HG02970 (cell line): ENCODE results near the gene PLEKHM2.

Experiments
- ATAC-seq: cut with Tn5 transposase; IDR thresholded peaks from one replicate; pipeline ENCODE4 v1.9.1; 2021; ENCODE audit warnings: mild to moderate bottlenecking, moderate library complexity, moderate number of reproducible peaks; ENCODE audit not compliant: unreplicated experiment, low FRiP score

The PLEKHM2 gene

DNA sequence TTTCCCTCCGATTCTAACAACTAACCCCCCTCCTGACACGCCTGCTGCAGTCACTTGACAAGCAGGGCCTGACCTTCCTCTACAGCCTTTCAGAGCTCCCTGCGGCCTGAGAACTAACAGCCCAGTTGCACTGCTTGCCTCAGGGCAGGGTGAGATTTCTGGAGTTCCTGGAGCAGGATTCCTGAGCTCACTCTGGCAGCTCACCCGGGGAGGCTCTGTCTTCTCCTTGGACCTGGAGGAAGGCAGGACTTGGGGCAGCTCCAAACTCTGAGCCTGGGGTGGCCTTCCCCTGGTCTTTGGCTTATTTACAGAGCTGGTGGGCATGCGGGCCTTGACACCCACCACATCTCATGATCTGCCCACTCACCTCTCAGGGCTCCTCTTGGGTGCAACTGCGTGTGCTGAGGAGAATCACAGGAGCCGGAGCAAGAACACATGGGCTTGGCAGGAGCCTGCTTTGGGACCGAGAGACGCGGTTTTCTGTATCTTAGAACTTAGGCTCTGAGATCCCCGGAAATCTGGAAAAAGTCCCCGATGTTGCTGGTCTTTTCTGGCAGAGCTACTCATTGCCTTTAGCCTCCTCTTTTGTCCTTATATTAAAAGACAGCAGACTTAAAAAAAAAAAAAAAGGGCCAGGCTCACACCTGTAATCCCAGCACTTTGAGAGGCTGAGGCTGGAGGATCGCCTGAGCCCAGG lies 38.9 kb downstream of the PLEKHM2 start:
- ATAC-seq = no peak

DNA sequence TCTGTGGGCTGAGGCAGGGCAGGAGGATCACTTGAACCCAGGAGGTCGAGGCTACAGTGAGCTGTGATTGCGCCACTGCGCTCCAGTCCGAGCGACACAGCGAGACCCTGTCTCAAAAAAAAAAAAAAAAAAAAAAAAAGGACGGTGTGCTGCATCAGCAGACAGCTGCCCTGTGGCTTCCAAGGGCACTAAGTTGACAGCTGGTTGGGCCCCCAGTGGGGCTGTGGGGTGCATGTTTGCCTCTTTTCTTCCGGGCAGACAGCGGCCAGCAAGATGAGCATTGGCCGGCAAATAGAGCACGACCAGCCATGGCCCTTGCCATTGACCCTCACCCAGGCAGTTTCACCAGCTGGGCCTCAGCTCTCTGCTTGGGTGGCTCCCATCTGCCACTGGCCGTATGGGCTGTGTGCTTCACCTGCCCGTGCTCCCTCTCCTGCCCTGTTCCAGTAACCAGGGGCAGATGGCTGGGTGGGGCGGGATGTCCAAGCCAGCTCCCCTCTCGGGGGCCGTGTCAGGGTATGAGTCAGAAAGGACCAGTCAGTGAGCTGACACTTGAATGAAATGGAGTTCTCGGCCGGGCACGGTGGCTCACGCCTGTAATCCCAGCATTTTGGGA lies 39.6 kb downstream of the PLEKHM2 start:
- no peak for ATAC-seq

DNA sequence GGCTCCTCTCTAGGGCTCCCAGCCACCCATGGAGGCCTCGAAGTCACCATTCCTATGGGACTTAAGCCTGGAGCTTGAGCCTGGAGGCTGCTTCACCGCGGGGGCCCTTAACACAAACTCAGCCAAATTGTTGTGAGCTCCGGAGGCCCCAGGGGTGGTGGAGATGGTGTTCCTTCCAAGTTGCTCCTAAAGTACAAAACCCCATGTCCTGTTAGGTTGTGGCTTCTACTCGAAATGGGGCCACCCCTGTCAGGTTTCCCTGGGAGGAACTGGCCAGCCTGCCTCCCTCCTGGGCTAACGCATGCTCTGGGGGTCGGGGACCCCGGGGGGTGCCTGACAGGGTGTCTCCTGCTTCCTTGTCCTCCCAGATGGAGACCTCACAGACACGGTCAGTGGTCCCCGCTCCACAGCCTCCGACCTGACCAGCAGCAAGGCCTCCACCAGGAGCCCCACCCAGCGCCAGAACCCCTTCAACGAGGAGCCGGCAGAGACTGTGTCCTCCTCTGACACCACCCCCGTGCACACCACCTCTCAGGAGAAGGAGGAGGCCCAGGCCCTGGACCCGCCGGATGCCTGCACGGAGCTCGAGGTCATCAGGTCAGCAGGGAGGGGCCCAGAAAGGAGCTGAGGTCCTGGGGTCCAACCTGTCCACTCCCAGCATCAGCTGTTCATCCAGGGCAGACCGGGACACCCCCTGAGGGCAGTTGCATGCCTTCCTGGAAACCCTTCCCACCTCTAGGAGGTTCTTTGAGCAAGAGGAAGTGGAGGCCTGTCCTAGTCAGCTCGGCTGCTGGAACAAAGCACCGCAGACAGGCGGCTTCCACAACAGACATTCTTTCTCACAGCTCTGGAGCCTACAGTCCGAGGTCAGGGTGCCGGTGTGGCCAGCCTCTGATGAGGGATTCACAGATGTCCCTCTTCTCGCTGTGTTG lies 41.1 kb downstream of the PLEKHM2 start:
- no peak for ATAC-seq

DNA sequence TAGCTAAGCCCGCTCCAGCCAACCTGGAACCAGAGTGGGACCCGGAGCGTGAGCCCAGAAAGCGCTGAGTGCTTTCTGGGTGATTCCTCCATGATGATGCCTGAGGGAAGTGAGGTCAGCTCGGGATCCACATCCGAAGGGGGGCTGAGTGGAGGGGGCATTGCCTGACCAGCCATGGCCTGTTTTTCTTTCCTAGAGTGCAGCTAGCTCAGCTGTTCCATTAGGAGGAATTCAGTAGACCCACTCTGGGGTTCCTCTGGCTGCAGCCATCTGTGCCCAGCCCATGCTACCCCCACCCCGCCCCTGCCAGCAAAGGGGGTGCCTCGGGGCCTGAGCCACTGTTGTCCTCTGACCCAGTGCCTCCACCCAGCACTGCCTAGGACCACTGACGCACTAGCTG lies 42.4 kb downstream of the PLEKHM2 start:
- no peak for ATAC-seq

DNA sequence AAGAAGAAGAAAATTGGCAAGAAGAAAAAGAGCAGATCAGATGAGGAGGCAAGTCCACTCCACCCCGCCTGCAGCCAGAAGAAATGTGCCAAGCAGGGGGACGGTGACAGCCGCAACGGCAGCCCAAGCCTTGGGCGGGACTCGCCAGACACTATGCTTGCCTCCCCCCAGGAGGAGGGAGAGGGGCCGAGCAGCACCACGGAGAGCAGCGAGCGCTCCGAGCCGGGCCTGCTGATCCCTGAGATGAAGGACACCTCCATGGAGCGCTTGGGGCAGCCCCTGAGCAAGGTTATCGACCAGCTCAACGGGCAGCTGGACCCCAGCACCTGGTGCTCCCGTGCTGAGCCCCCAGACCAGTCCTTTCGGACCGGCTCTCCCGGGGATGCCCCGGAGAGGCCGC lies 42.9 kb downstream of the PLEKHM2 start:
- ATAC-seq = no peak

DNA sequence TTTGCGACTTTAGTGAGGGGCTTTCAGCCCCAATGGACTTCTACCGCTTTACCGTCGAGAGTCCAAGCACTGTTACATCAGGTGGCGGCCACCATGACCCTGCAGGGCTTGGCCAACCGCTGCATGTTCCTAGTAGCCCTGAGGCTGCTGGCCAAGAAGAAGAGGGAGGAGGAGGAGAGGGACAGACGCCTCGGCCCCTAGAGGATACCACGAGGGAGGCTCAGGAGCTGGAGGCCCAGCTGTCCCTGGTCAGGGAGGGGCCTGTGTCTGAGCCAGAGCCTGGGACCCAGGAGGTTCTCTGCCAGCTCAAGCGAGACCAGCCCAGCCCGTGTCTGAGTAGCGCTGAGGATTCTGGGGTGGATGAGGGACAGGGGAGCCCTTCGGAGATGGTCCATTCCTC lies 43.3 kb downstream of the PLEKHM2 start:
- ATAC-seq = no peak

DNA sequence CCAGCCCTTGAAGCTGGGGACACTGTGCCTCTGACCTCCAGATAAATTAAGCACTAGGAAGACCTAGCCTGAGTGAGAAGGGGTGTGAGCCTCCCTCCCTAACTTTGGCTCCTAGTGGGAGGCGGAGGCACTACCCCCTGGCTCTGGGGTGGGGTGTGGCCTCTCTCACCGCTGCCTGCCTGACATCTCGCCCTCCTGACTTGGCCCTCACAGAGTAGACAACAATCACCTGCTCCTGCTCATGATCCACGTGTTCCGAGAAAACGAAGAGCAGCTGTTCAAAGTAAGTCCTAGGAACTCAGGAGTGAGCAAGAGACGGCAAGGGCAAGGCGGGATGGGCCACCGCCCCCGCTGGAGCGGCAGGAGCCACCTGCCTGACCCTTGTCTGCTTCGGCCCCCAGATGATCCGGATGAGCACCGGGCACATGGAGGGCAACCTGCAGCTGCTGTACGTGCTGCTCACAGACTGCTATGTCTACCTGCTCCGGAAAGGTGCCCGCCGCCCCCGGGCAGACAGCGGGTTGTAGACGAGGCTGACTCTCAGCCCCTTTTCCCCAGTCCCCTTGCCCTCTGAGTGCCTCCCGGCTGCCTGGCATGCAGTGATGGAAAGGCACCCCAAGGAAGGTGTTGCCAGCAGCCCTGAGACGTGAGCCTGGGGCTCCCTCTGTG lies 43.9 kb downstream of the PLEKHM2 start:
- no peak for ATAC-seq

DNA sequence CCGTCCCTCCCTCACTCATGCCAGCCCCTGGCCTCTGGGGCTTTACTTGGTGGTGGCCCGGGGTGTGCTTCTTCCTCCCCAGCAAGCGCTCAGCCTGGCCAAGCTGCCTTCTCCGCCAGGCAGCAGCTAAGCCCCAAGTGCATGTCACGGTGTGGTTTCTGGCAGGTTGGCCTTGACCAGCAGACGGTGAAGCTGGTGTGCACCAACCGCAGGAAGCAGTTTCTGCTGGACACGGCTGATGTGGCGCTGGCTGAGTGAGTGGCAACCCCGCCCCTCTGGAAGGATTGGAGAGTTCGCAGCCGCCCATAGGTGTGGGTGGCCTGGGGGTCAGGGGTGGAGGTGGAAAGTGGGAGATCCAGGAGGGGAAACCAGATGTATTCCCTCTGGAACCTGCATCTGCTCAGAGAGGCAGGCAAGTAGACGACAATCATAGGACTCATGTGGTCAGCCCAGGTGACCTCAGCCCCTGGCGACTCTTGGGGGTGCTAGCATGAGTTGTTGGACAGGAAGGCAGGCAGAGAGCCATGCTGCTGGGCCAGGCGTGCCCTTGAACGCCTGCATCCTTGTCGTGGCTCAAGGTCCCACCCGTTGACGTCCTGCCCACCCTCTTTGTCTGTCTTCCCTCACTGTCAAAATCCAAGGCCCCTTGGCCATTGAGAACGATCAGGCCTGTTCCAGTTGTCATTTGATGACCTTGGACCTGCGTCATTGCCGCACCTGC lies 45.0 kb downstream of the PLEKHM2 start:
- no peak for ATAC-seq

DNA sequence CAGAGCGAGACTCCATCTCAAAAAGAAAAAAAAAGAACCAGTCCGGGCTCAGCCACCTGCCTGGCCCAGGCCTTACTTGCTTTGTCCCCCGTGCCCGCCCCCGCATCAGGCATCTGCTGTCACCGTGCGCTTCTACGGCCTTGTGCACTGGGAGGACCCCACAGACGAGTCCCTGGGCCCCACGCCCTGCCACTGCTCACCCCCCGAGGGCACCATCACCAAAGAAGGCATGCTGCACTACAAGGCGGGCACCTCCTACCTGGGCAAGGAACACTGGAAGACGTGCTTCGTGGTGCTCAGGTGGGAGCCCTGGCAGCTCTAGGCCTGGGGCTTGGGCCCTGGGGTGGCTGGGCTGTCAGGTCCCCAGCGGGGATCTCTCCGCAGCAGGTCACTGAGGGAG lies 46.3 kb downstream of the PLEKHM2 start:
- ATAC-seq = no peak

DNA sequence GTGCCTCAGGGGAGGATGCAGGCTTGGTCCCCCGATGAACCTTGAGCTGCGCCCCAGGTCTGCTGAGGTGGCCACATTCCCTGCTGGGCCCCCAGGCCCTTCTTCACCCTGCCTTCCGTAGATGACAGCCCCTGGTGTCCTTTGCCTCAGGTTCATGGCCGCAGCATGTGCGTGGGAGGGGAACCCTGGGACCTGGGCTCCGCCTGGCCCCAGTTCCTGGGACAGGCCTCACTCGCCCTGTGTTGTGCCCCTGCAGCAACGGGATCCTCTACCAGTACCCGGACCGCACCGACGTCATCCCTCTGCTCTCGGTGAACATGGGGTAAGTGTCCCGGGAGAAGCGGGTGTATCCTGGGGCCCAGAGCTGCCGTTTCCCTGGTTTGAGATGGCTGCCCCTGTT lies 46.8 kb downstream of the PLEKHM2 start:
- no peak for ATAC-seq

DNA sequence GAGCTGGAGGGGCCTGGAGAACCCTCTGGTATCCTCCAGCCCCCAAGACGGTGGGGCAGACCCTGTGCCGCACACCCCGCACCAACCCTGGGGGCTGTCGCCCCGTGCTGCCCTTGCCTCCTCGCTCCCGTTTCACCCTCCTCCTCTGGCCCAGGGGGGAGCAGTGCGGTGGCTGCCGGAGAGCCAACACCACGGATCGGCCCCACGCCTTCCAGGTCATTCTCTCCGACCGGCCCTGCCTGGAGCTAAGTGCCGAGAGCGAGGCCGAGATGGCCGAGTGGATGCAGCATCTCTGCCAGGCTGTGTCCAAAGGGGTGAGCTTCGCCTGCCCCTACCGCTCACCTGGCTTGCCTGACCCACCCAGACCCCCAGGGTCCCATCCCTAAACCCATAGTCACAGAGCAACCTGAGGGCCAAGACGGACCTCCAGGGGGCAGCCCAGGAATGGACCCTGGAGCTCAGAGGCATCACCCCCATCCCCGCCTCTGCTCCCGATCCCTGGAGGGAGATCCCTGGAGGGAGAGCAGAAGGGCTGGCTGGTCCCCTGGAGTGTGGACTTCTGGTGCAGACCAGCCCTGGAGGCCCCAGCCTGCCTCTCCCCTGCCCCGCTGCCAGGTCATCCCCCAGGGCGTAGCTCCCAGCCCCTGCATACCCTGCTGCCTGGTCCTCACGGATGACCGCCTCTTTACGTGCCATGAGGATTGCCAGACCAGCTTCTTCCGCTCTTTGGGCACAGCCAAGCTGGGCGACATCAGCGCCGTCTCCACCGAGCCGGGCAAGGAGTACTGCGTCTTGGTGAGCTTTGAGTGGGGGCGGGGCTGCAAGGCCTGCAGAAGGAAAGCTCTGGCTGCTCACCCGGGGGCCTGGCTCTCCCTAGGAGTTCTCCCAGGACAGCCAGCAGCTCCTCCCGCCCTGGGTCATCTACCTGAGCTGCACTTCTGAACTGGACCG lies 47.9 kb downstream of the PLEKHM2 start:
- ATAC-seq = no peak

DNA sequence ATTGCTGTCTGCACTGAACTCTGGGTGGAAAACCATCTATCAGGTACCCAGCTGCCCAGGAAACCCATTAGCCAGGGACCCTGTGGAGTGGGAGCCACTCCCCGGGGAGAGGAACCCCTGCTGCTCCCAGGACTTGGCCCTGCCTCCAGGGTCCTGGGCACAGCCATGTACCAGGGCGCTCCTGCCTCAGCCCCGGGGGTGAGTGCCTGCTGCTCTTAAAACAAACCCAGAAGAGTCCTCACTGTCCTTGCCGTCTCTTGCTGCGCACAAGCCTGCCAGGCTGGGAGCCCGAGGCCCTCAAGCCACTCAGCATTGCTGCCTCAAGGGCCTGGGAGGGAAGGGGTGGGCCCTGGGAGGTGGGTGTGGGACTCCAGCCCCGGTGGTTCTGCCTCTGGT lies 48.6 kb downstream of the PLEKHM2 start:
- no peak for ATAC-seq

DNA sequence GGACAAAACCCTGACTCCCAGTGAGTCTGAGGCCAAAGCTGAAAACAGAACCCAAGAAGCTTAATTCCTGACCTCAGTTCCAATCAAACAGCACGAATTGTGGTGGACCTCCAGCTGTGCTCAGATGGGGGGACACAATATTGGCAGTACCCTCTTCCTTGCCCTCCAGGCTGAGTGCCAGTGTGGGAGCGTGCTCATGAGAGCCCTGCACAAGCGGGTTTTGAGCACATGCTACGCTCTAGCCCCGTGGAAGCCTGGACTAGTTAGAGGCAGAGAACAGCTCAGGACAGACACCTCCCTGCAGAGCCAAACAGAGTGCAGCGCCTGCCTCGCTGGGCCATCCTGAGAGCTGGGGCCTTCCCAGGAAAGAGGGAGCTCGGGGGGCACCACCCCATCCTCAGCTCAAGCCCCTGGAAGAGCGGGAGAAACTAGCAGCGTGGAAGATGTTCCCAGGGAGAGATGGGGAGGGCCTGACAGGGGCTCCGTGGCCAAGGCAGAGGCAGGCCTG lies 49.2 kb downstream of the PLEKHM2 start:
- no peak for ATAC-seq

DNA sequence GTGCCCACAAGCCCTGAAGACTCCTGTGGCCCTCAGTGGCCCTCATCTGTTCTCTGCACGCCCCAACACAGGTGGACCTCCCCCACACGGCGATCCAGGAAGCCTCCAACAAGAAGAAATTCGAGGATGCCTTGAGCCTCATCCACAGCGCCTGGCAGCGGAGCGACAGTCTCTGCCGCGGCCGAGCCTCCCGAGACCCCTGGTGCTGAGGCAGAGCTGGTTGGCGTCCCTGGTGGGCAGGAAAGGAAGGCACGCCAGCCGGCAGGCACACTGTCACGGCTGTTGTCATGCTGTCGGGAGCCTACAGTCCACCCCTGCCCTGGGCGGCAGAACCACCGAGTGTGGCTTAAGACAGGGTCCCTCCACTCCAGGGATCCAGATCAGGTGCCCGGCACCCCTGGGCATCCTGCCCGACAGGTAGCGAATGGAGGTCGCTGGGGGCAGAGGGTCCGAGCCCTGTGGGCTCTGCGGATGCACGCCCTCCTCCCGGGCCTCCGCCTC lies 49.7 kb downstream of the PLEKHM2 start:
- ATAC-seq = no peak

DNA sequence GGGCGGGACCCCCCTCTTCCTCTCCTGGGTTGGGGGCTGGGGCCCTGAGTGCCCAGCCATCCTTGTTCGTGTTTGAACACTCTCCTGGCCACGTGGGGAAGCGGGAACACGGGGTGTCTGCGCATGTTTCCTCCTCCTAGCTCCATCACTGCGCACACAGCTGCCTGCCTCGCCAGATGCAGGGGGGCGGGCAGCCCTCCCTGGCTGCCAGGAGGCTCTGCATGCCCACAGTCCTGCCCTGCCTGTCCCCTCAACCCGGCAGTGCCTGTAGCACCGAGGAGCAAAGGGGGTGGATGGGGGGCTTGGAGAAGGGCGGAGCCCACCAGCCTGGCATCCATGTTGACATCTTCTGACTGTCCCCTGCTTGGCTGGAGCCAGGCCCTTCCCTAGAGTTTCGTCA lies 50.2 kb downstream of the PLEKHM2 start:
- no peak for ATAC-seq

DNA sequence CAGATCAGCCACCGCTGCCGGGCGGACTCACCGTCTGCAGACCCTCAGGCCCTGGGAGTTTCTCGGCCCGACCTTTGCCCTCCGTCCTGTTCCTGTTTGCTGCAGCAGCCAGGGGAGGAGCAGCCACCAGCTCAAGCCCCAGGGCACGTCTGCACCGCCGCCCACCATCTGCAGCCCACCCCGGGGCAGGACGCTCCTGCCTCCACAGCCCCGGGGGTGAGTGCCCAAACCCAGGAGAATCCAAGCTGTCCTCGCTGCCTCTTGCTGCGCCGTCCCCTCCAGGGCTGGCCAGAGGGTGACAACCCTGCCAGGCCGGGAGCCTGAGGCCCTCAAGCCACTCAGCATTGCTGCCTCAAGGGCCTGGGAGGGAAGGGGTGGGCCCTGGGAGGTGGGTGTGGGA lies 50.8 kb downstream of the PLEKHM2 start:
- ATAC-seq = no peak

DNA sequence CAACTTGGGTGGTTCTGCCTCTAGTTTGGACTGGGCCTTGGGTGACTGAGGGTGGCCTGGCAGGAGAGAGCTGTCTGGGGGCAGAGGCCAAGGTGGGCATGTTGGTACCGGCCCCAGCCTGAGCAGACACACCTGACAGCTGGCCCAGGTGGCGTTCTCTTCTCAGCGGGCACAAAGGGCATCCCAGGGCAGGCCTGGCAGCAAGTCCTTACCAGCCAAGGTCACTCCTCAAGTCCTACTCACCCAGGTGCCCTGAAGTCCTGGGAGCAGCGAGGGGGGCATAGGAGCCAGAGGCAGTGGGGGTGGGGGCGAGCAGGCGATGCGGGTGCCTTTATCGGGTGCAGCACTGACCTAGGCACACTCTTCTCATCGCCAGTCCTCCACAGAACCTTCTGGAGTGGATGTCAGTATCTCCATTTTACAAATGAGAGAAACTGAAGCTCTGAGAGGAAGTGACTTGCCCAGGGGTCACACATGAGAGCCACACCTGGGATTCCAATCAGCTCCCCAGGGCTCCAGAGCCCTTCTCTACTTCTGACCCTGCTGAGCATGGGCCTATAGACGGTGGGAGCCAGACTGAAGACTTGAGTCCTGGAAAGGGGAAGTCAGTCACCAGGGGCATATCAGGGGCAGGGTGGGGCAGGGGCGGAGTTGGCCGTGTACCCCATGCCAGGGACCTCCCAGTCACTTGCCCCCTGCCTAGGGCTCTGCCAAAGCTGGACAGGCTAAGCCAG lies 51.4 kb downstream of the PLEKHM2 start:
- no peak for ATAC-seq
